ENCODE results near the gene NEDD4.
"Not testable (repeated sequence)": the region's sequence is repeated elsewhere in the genome, so short reads cannot be mapped to it uniquely, and the experiment has no call there.

The NEDD4 gene

GRCh38 chr15:55993111-55993803, at the start of gene NEDD4:
TSS of gene NEDD4 (minus strand) at chr15:55993612. CDS start at chr15:55993555, 57 bp downstream.
- peak within 1 kb of the TSS; percentile 44 for H3K27ac Mint-ChIP-seq

GRCh38 chr15:56042498-56042897, 49.1 kb upstream of the NEDD4 start:
- no peaks in the 10 kb centered on the region for H3K27me3 Mint-ChIP-seq (ENCODE audit: low read depth)
- peaks cover 21% of the 10 kb centered on the region for H3K4me1 Mint-ChIP-seq (ENCODE audit: low read depth)
- peaks cover 6% of the 10 kb centered on the region for H3K36me3 Mint-ChIP-seq (ENCODE audit: low read depth)
- H3K9me3 Mint-ChIP-seq, result peaks cover 8% of the 10 kb centered on the region
- DNase-seq (ENCODE audit: low spot score), result no peak
- H3K27ac Mint-ChIP-seq, result no peak overlapping the region
- no peak overlapping the region for H3K4me3 Mint-ChIP-seq

More at GRCh38 chr15:55993111-55993803, at the start of gene NEDD4:
- DNase-seq (ENCODE audit: low spot score), result peak; percentile 76
- Mint-ChIP-seq H3K27me3 (ENCODE audit: low read depth) (peaks cover 44% of the 10 kb centered on the region), H3K4me1 (ENCODE audit: low read depth) (peaks cover 22% of the 10 kb centered on the region), H3K36me3 (ENCODE audit: low read depth) (no peaks in the 10 kb centered on the region), H3K4me3 (peak within 1 kb of the TSS; percentile 90), H3K9me3 (no peaks in the 10 kb centered on the region)

DNA sequence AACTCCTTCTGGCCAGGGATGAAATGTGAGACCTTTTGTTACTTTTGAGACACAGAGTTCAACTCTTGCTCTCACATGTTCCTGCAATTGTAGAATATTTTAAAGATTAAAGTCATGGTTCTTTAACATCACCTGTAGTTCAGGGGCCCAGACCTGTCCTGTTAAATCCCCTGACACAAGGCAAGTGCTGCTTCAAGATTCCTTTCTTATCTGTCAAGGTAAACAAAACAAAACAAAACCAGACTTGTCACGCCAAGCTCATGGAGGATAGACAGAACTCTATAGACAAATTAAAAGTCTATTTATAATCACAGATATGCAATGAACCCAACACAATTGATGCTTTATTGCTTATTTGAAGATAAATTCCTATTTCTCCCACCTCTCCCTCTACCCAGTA, 48.6 kb upstream of the NEDD4 start:
- DNase-seq (ENCODE audit: low spot score), result no peak
- H3K27me3 Mint-ChIP-seq (ENCODE audit: low read depth), result no peaks in the 10 kb centered on the region
- H3K4me1 Mint-ChIP-seq (ENCODE audit: low read depth), result peaks cover 21% of the 10 kb centered on the region
- peaks cover 8% of the 10 kb centered on the region for H3K9me3 Mint-ChIP-seq
- no peak overlapping the region for H3K4me3 Mint-ChIP-seq
- H3K36me3 Mint-ChIP-seq (ENCODE audit: low read depth), result peaks cover 6% of the 10 kb centered on the region
- H3K27ac Mint-ChIP-seq, result no peak overlapping the region

- Mint-ChIP-seq H3K4me1 (ENCODE audit: low read depth) (peaks cover 21% of the 10 kb centered on the region), H3K9me3 (peaks cover 8% of the 10 kb centered on the region), H3K36me3 (ENCODE audit: low read depth) (peaks cover 6% of the 10 kb centered on the region), H3K27ac (no peak overlapping the region), H3K27me3 (ENCODE audit: low read depth) (no peaks in the 10 kb centered on the region), H3K4me3 (no peak overlapping the region)
- no peak for DNase-seq (ENCODE audit: low spot score)
Observed at GRCh38 chr15:56040081-56041035, 46.9 kb upstream of the NEDD4 start.

DNA sequence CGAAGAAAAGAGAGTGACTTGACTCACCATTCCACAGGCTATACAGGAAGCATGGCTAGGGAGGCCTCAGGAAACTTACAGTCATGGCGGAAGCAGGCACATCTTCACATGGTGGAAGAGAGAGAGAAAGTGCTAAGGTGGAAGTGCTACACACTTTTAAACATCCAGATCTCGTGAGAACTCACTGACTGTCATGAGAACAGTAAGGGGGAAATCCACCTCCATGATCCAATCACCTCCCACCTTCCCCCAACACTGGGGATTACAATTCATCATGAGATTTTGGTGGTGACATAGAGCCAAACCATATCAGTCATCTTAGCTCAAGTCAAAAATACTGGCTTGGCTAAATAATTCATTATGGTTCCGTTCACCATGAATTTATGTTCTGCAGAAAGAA, 45.3 kb upstream of the NEDD4 start:
- no peak for DNase-seq (ENCODE audit: low spot score)
- peaks cover 19% of the 10 kb centered on the region for H3K4me1 Mint-ChIP-seq (ENCODE audit: low read depth)
- H3K27ac Mint-ChIP-seq, result no peak overlapping the region
- H3K36me3 Mint-ChIP-seq (ENCODE audit: low read depth), result peaks cover 2% of the 10 kb centered on the region
- H3K27me3 Mint-ChIP-seq (ENCODE audit: low read depth), result no peaks in the 10 kb centered on the region
- peaks cover 3% of the 10 kb centered on the region for H3K9me3 Mint-ChIP-seq
- H3K4me3 Mint-ChIP-seq, result no peak overlapping the region

- no peaks in the 10 kb centered on the region for H3K27me3 Mint-ChIP-seq (ENCODE audit: low read depth)
- H3K27ac Mint-ChIP-seq, result no peak overlapping the region
- DNase-seq (ENCODE audit: low spot score), result no peak
- H3K9me3 Mint-ChIP-seq, result peaks cover 3% of the 10 kb centered on the region
- peaks cover 2% of the 10 kb centered on the region for H3K36me3 Mint-ChIP-seq (ENCODE audit: low read depth)
- H3K4me3 Mint-ChIP-seq, result no peak overlapping the region
- H3K4me1 Mint-ChIP-seq (ENCODE audit: low read depth), result peaks cover 15% of the 10 kb centered on the region
Observed at GRCh38 chr15:56038015-56038414, 44.6 kb upstream of the NEDD4 start.

- no peak for DNase-seq (ENCODE audit: low spot score)
- no peaks in the 10 kb centered on the region for H3K27me3 Mint-ChIP-seq (ENCODE audit: low read depth)
- H3K27ac Mint-ChIP-seq, result no peak overlapping the region
- H3K9me3 Mint-ChIP-seq, result peaks cover 3% of the 10 kb centered on the region
- peaks cover 2% of the 10 kb centered on the region for H3K36me3 Mint-ChIP-seq (ENCODE audit: low read depth)
- peaks cover 11% of the 10 kb centered on the region for H3K4me1 Mint-ChIP-seq (ENCODE audit: low read depth)
- no peak overlapping the region for H3K4me3 Mint-ChIP-seq
Observed at GRCh38 chr15:56036546-56037067, 43.2 kb upstream of the NEDD4 start.

DNA sequence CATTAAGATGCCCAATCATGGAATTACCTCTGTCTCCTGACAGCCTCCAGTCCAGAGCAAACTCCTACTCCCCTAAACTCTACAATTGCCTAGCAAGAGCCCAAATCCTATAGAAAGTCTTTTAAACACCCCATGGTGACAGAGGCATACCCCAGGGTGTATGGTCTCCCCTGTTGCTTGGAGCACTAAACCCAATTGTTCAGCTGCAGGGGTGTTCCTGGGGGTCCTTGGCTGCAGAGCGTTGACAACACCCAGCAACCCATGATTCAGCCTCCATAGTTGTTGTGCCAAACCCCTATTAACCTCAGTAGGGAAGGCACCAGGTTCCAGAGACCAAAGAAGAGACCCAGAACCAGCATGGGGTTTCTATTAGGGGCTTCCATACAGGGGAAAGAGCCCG, 41.8 kb upstream of the NEDD4 start:
- Mint-ChIP-seq H3K27me3 (ENCODE audit: low read depth) (peaks cover 4% of the 10 kb centered on the region), H3K36me3 (ENCODE audit: low read depth) (peaks cover 2% of the 10 kb centered on the region), H3K9me3 (peaks cover 3% of the 10 kb centered on the region), H3K4me3 (no peak overlapping the region), H3K27ac (no peak overlapping the region), H3K4me1 (ENCODE audit: low read depth) (peaks cover 10% of the 10 kb centered on the region)
- no peak for DNase-seq (ENCODE audit: low spot score)

DNA sequence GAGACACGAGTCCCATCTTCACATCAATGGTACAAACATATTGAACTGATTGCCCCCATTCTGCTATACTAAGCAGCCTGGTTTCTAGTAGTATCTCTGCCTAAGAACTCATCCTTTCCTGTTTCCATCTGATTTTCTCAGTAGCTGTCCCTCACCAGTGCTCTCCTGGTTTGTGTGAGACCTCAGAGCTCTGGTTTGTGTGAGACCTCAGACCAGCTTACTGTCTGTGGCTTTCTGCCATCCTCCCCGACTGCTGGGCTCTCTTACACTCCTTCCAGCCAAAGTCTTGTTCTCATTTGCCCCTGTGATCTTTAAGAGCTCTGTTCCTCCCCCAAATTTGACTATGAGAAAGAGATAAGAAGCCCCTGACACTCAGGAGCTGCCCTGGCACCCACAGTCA, 41.1 kb upstream of the NEDD4 start:
- Mint-ChIP-seq H3K9me3 (peaks cover 3% of the 10 kb centered on the region), H3K4me3 (no peak overlapping the region), H3K27me3 (ENCODE audit: low read depth) (peaks cover 4% of the 10 kb centered on the region), H3K36me3 (ENCODE audit: low read depth) (peaks cover 2% of the 10 kb centered on the region), H3K4me1 (ENCODE audit: low read depth) (peaks cover 10% of the 10 kb centered on the region), H3K27ac (no peak overlapping the region)
- no peak for DNase-seq (ENCODE audit: low spot score)

GRCh38 chr15:56032373-56032772, 39.0 kb upstream of the NEDD4 start:
- no peak for DNase-seq (ENCODE audit: low spot score)
- no peaks in the 10 kb centered on the region for H3K9me3 Mint-ChIP-seq

DNA sequence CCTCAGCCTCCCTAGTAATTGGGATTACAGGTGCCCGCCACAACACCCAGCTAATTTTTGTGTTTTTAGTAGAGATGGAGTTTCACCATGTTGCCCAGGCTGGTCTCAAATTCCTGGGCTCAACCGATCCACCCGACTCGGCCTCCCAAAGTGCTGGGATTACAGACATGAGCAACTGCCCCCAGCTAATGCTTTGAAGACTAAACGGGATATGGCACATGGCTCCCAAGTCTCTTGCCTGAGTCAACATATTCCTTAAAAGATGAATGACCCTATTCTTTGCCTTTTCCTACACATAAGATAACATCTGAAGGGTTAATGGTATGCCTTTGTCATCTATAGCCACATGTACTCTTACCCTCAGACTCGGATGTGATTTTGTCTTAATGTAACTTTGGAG, 38.4 kb upstream of the NEDD4 start:
- no peak for DNase-seq (ENCODE audit: low spot score)
- H3K4me3 Mint-ChIP-seq, result no peak overlapping the region
- peaks cover 3% of the 10 kb centered on the region for H3K4me1 Mint-ChIP-seq (ENCODE audit: low read depth)
- no peaks in the 10 kb centered on the region for H3K9me3 Mint-ChIP-seq
- no peaks in the 10 kb centered on the region for H3K36me3 Mint-ChIP-seq (ENCODE audit: low read depth)
- peaks cover 9% of the 10 kb centered on the region for H3K27me3 Mint-ChIP-seq (ENCODE audit: low read depth)
- no peak overlapping the region for H3K27ac Mint-ChIP-seq

More at GRCh38 chr15:56032373-56032772, 39.0 kb upstream of the NEDD4 start:
- peaks cover 5% of the 10 kb centered on the region for H3K27me3 Mint-ChIP-seq (ENCODE audit: low read depth)
- H3K36me3 Mint-ChIP-seq (ENCODE audit: low read depth), result no peaks in the 10 kb centered on the region
- no peak overlapping the region for H3K27ac Mint-ChIP-seq
- H3K4me3 Mint-ChIP-seq, result no peak overlapping the region
- peaks cover 3% of the 10 kb centered on the region for H3K4me1 Mint-ChIP-seq (ENCODE audit: low read depth)

DNA sequence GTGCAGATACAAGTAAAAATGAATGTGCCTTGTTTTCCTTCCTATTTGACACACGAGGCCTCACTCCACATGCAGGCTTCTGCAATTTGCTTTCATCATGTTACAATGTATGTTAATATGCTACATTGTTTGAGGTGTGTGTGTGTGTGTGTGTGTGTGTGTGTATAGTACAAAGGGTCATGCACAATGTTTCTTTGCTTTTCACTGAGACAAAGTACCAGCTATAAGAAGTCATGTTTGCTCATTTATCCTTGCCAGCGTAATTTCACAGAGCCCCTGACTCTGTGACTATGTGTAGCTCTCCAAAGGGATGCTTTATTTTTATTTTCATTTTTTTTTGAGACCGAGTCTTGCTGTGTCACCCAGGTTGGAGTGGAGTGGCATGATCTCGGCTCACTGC, 38.0 kb upstream of the NEDD4 start:
- peaks cover 9% of the 10 kb centered on the region for H3K27me3 Mint-ChIP-seq (ENCODE audit: low read depth)
- no peaks in the 10 kb centered on the region for H3K36me3 Mint-ChIP-seq (ENCODE audit: low read depth)
- H3K9me3 Mint-ChIP-seq, result no peaks in the 10 kb centered on the region
- H3K4me3 Mint-ChIP-seq, result no peak overlapping the region
- H3K27ac Mint-ChIP-seq, result no peak overlapping the region
- DNase-seq (ENCODE audit: low spot score), result no peak
- H3K4me1 Mint-ChIP-seq (ENCODE audit: low read depth), result peaks cover 3% of the 10 kb centered on the region

GRCh38 chr15:56028430-56028829, 35.0 kb upstream of the NEDD4 start:
- H3K27me3 Mint-ChIP-seq (ENCODE audit: low read depth), result peaks cover 9% of the 10 kb centered on the region
- H3K4me1 Mint-ChIP-seq (ENCODE audit: low read depth), result no peaks in the 10 kb centered on the region
- no peak overlapping the region for H3K27ac Mint-ChIP-seq
- H3K9me3 Mint-ChIP-seq, result no peaks in the 10 kb centered on the region
- no peak for DNase-seq (ENCODE audit: low spot score)
- H3K4me3 Mint-ChIP-seq, result no peak overlapping the region
- no peaks in the 10 kb centered on the region for H3K36me3 Mint-ChIP-seq (ENCODE audit: low read depth)

DNA sequence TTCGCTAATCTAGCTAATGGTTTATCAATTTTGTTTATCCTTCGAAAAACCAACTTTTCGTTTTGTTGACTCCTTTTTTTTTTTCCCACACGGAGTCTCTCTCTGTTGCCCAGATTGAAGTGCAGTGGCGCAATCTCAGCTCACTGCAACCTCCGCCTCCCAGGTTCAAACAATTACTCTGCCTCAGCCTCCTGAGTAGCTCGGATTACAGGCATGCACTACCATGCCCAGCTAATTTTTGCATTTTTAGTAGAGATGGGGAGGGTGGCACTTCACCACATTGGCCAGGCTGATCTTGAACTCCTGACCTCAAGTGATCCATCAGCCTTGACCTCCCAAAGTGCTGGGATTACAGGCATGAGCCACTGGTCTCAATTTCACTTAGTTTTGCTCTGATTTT, 29.7 kb upstream of the NEDD4 start:
- not testable (repeated sequence) for H3K36me3 Mint-ChIP-seq (ENCODE audit: low read depth); H3K27ac Mint-ChIP-seq; H3K4me1 Mint-ChIP-seq (ENCODE audit: low read depth); H3K9me3 Mint-ChIP-seq; H3K4me3 Mint-ChIP-seq; DNase-seq (ENCODE audit: low spot score)
- H3K27me3 Mint-ChIP-seq (ENCODE audit: low read depth), result peaks cover 23% of the 10 kb centered on the region
